ENCODE results near the gene SOD1.
A peak's percentile ranks its signal among the peaks of the same experiment; 100 is the strongest.
"Not testable (repeated sequence)": the region's sequence is repeated elsewhere in the genome, so short reads cannot be mapped to it uniquely, and the experiment has no call there.

SOD1 gene

DNA sequence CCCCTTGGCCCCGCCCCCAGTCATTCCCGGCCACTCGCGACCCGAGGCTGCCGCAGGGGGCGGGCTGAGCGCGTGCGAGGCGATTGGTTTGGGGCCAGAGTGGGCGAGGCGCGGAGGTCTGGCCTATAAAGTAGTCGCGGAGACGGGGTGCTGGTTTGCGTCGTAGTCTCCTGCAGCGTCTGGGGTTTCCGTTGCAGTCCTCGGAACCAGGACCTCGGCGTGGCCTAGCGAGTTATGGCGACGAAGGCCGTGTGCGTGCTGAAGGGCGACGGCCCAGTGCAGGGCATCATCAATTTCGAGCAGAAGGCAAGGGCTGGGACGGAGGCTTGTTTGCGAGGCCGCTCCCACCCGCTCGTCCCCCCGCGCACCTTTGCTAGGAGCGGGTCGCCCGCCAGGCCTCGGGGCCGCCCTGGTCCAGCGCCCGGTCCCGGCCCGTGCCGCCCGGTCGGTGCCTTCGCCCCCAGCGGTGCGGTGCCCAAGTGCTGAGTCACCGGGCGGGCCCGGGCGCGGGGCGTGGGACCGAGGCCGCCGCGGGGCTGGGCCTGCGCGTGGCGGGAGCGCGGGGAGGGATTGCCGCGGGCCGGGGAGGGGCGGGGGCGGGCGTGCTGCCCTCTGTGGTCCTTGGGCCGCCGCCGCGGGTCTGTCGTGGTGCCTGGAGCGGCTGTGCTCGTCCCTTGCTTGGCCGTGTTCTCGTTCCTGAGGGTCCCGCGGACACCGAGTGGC, at the start of gene SOD1:
SOD1 (plus strand) TSS at position 158 of the 723 bp plus-strand sequence; CDS start at position 235, 77 bp downstream.
- peak; percentile 89 to 97 (median 94) for DNase-seq

DNA sequence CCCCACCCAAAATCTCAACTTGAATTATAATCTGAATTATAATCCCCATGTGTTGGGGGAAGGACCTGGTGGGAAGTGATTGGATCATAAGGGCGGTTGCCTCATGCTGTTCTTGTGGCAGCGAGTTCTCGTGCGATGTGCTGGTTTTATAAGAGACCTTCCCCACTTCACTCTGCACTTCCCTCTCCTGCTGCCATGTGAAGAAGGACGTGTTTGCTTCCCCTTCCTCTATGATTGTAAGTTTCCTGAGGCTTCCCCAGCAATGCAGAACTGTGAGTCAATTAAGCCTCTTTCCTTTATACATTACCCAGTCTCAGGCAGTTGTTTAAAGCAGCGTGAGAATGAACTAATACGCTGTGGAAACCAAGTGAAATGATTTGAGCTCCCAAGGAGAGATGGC, 48.0 kb upstream of the SOD1 start:
- DNase-seq, result no peak

DNA sequence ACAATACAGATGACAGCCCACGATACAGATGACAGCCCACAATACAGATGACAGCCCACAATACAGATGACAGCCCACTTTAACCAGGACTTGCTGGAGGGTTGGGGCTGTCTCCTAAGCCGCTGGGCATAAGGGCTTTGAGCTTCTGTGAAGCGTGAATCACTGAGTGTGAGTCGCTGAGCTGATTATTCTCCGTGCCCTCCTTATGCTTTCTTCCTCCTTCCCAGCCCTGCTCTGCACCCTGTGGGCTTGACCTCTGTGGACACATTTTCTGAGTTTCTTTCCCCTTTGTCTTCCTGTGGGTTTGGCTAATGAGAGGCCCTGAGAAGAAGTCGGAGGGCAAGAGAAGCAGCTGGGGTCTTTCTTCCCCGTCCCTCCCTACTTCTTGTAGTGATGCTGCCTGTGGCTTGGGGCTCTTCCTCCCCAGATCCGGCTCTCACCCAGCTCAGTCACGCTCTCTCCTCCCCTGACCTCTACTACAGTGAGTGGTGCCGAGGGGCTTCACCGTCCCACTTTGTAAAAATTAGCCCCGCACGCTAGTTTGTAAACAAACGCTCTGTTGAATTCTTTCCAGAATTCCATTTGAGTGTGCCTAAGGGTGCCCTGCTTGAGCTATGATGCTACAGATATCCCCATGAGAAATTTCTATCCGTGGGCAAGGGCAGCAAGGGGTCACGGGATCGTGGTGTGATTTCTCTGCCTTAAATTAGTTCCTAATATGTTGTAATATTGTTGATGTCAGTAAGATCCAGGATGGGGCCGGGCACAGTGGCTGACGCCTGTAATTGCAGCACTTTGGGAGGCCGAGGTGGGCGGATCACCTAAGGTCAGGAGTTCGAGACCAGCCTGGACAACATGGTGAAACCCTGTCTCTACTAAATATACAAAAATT, 46.4 kb upstream of the SOD1 start:
- DNase-seq, result no peak

DNA sequence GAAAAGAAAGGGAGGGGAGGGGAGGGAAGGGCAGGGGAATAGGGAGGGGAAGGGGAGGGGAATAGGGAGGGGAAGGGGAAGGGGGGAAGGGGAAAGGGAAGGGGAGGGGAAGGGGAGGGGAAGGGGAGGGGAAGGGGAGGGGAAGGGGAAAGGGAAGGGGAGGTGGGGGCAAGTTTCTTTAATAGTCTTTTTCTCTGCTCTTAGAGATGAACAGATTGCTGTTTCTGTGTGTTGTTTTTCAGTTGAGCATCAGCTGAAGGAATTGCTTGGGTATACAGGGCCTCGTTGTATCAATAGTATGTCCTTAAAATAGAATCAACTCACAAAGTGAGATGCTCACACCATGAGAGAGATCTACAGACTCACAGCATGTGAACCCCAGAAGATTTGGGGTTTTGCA, 44.8 kb upstream of the SOD1 start:
- DNase-seq, result no peak

DNA sequence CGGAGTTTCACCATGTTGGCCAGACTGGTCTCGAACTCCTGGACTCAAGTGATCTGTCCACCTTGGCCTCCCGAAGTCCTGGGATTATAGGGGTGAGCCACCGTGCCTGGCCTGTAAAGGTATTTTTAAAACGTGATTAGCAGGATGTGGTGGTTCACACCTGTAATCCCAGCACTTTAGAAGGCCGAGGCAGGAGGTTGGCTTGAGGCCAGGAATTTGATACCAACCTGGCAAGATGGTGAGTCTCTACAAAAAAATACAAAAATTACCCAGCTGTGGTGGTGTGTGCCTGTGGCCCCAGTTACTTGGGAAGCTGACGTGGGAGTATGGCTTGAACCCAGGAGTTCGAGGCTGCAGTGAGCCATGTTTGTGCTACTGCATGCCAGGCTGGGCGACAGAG, 43.3 kb upstream of the SOD1 start:
- no peak for DNase-seq

DNA sequence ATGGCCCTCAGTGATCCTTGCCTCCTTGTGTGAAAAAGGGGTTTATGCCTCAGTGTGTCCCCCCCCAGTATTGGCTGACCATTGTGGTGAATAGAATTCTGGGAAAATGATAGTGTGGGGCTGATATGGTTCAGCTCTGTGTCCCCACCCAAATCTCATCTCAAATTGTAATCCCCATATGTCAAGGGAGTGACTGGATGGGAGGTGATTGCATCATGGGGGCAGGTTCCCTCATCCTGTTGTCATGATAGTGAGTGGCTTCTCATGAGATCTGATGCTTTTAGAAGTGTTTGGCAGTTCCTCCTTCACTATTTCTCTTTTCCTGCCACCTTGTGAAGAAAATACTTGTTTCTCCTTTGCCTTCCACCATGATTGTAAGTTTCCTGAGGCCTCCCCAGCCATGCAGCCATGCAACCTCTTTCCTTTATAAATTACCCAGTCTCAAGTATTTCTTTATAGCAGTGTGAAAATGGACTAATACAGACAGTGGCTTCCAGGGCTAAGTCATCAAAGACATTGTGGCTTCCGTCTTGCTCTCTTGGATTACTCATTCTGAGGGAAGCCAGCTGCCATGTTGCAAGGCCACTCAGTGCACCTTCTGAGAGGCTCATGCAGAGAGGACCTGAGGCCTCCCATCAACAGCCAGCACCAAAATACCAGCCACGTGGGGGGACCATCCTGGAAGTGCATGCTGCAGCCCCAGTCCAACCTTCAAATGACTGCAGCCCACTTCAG, 40.6 kb upstream of the SOD1 start:
- no peak for DNase-seq

DNA sequence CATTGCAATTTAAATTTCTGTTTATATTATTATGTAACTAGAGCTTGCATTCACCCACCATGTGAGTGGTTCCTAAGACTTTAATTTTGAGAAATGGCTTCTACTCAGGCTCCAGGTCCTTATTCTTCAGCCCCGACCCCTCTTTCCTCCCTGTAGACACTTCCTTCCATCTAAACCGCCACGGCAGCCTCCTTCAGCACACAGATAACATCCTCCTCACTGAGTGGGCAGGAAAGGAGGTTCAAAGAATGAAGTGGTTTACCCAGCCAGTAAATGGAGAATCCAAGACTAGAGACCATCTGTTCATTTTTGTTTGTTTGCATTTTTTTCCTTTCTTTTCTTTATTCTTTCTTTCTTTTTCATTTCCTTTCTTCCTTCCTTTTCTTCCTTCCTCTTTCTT, 37.1 kb upstream of the SOD1 start:
- no peak for DNase-seq

DNA sequence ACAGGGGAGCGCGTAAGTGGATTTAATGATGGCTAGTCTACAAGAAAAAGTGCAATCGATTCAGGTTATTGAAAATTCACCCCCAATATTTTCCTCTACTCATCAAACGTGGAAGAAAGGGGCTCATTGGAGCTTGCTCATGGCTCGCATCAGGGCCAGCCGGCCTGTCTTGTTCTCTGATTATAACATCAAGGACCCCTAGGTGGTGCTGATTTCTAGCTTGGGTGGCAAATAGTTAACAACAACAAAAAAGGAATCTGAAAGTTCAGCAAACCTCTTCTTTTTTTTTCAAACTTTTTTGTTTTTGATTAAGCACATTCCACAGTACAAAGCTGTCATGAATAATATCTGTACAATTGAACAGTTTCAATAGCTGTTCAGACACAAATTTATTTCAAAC, 35.8 kb upstream of the SOD1 start:
- no peak for DNase-seq

DNA sequence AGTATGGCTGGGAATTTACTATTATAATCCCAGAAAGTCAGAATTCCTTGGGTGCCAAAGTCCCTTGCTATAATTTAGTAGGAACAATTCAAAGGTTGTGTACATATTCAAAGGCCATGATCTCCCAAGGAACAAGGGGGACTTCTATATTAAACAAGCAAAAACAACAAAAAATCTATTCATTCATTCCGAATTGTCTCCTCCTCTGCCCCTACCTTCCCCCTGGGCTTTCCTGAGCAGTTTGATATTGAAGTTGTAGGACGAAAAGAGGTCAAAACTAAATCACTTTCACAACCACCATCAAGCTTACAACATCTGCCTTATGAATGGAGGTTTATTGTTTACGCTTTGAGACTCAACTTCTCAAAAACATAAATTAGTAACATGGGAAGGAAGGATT, 35.3 kb upstream of the SOD1 start:
- DNase-seq, result no peak

DNA sequence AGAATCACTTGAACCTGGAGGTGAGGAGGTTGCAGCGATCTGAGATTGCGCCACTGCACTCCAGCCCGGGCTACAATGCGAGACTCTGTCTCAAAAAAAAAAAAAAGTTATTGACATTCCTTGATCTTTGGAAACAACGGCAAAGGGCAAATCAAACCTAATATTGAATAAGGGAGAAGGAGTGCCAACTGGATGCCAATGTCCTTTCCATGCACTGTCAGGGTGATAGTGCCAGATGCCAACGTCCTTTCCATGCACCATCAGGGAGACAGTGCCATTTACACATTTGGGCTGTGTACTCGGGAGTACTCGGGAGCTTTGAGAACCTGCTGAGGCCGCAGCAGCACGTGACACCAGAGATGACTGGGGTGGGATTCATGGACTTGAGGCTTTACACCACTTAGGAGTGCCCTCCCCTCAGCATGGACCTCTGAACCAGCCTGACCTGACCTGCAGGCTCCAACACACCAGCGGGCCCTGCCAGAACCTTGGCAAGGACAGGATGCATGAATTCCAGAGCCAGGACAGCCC, 34.5 kb upstream of the SOD1 start:
- no peak for DNase-seq

DNA sequence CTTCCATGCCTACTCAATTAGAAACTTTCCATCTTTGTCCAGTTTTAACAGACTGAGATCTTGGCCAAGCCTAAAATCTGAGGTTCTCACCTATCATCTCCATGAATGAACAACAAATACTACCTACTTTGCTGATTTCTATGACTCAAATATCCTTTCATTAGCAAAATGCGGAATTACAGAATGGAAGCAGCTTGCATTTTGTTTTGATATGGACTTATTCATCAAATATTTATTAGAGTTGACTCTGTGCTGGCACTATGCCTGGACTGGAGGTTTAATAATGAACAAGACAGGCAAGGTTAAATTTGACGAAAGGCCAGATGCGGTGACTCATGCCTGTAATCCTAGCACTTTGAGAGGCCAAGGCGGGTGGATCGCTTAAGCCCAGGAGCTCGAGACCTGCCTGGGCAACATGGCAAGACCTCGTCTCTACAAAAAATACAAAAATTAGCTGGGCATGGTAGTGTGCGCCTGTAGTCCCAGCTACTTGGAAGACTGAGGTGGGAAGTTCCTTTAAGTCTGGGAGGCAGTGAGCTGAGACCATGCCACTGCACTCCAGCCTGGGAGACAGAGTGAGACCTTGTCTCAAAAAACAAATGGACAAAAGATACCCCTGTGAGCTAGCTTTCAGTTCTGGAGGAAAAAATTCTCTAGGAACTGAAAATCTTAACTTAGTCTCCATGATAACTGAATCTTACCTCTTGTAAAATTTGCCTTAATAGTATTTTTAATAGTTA, 29.4 kb upstream of the SOD1 start:
- DNase-seq, result no peak

DNA sequence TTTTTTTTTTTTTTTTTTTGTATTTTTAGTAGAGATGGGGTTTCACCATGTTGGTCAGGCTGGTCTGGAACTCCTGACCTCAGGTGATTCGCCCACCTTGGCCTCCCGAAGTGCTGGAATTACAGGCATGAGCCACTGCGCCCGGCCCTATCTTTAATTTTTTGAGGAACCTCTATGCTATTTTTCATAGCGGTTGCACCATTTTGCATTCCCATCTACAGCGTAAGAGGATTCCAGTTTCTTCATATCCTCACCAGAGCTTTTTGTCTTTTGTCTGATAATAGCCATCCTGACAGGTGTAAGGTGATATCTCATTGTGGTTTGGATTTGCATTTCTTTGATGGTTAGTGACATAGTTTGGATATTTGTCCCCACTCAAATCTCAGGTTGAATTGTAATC, 27.6 kb upstream of the SOD1 start:
- DNase-seq, result not testable (repeated sequence)

DNA sequence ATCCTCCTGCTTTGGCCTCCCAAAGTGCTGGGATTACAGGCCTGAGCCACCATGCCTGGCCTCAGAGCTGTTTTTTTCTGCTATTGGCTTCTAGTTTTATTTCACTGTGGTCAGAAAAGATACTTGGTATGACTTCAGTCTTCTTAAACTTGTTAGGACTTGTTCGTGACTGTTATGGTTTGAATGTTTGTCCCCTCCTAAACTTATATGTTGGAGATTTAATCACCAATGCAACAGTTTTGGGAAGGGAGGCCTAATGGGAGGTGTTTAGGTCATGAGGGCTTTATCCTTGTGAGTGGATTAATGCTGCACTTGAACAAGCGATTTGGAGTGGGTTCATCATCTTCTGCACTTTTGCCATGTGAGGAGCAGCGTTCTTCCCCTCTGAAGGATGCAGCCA, 24.5 kb upstream of the SOD1 start:
- no peak for DNase-seq

DNA sequence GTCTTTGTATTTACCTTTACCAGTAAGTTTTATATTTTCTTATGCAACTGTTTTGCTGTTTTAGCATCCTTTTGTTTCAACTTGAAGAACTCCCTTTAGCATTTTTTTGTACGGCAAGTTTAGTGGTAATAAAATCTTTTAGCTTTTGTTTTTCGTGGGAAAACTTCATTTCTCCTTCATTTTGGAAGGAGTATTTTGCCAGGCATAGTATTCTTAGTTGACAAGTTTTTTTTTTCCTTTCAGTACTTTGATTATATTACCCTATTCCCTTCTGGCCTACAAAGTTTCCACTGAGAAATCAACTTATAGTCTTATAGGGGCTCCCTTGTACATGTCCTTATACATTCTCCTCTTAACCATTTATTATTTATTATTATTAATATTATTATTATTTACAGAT, 22.6 kb upstream of the SOD1 start:
- no peak for DNase-seq

DNA sequence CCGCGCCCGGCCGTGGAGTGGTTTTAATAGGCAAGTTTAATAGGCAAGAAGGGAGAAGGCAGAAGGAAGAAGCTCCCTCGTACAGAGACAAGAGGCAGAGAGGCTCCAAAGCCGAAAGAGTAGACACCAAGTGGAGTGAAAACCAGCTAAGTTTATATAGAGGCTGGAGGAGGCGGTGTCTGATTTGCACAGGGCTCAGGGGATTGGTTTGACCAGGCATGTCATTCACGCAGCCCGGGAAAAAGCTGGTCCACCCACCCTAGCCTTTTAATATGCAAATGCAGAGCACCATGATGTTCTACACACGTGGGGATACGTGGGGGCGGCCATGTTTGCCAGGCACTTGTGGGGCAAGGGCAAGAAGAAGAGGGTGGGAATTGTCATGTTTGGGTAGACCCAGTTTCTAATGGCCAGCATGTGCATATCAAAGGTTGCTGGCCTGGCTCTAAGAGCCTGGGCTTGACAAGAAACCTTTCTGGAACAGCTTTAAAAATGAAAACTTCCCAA, 18.0 kb upstream of the SOD1 start:
- DNase-seq, result no peak

DNA sequence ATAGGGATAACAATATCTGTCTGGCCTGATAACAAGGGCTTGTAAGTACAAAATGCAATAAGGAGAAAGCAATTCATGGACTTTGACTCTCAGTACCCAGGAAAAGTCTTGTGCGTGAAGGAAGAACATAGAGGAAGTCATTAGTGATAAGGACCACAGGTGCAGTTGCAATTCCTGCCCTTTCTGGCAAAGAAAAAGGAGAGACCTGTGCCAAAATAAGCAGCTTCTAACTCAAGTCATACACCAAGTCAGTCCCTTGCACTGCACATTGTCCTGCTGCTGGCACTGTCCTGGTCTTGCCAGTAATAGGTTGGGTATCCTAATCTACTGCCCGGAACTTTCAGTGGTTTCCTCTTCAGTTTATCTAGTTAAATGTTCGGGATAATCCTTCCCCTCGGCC, 14.8 kb upstream of the SOD1 start:
- DNase-seq, result no peak

DNA sequence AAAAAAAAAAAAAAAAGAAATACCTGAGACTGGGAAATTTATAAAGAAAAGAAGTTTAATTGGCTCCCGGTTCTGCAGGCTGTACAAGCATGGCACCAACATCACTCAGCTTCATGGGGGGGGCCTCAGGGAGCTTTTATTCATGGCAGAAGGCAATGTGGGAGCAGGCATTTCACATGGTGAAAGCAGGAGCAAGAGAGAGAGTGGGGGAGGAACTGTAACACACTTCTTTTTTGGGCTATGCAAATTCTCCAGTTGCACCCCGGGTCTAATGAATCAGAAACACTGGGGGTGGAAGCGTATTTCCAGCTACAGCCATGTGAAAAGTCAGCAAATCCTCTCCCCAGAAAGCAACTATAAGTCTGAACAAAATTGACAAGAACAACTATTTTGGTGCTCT, 11.8 kb upstream of the SOD1 start:
- no peak for DNase-seq

DNA sequence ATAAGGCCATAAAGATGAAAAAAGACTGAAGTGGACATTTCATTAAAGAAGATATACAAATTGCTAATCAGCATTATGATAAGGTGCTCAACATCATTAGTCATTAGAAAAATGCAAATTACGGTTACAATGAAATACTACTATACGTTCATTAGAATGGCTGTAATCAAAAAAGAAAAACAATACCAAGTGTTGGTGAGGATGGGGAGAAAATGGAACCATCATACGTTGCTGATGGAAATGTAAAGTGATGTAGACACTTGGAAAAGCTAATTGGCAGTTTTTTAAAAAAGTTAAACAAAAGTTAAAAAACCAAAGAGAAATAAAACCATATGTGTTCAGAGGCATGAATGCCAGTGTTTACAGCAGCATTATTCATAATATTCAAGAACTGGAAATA, 8.6 kb upstream of the SOD1 start:
- no peak for DNase-seq

DNA sequence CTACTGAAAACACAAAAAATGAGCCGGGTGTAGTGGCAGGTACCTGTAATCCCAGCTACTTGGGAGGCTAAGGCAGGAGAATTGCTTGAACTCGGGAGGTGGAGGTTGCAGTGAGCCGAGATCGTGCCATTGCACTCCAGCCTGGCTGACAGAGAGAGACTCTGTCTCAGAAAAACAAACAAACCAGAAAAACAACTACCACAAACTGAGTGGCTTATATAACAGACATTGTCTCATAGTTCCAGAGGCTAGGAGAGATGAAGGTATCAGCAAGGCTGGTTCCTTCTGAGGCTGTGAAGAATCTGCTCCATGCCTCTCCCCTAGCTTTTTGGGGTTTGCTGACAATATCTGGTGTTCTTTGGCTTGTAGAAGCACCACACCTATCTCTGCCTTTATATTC, 8.0 kb upstream of the SOD1 start:
- DNase-seq, result not testable (repeated sequence)

DNA sequence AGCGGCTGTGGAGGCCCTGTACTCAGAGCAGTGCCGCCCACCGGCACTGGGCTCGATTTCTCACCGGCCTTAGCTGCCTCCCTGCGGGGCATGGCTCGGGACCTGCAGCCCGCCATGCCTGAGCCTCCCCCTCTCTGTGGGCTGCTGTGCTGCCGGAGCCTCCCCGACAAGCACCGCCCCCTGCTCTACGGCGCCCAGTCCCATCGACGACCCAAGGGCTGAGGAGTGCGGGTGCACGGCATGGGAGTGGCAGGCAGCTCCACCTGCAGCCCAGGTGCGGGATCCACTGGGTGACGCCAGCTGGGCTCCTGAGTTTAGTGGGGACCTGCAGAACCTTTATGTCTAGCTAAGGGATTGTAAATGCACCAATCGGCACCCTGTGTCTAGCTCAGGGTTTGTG, 5.2 kb upstream of the SOD1 start:
- DNase-seq, result no peak

DNA sequence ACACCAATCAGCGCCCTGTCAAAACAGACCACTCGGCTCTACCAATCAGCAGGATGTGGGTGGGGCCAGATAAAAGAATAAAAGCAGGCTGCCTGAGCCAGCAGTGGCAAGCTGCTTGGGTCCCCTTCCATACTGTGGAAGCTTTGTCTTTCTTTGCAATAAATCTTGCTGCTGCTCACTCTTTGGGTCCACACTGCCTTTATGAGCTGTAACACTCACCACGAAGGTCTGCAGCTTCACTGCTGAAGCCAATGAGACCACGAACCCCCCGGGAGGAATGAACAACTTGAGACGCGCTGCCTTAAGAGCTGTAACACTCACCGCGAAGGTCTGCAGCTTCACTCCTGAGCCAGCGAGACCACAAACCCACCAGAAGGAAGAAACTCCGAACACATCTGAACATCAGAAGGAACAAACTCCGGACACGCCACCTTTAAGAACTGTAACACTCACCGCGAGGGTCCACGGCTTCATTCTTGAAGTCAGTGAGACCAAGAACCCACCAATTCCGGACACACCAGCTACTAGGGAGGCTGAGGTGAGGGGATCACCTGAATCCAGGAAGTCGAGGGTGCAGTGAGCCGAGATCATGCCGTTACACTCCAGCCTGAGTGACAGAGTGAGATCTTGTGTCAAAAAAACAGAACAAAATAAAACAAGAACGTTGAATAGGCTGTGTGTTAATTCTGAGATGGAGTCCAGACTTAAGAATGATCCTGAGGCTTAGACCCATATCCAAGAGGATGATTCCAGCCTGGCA, 4.5 kb upstream of the SOD1 start:
- DNase-seq, result not testable (repeated sequence)
